Activated T-helper 1 cell treated with anti-CD3 and anti-CD28 coated beads, Interleukin-2, amount 50 U/mL, for 16 hours (primary cell): ENCODE results near the gene CAMTA1.

Experiments
- DNase-seq, 2 donors: peaks; one replicate each; pipeline ENCODE4 v3.0.0-alpha.2; 2020; ENCODE audit warnings: low read depth in 1 of 2, low spot score in 1 of 2

Gene CAMTA1

DNA sequence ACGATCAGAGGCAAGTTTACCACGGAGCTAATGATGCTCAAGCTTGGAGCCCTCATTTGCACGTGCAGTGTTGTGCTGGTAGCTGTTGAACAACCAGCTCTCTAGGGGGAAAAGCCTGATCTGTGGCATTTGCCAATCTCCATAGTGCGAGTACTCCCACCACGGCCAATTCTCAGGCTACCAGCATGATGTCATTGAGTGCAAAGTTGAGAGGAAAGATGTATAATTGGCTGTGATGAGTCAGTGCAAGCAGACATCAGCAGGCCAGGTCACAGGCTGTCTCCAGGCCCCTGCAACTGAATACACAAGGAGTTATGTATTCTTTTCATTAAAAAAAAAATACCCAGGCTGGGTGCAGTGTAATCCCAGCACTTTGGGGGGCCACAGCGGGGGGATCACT is 752.8 kb downstream of the CAMTA1 start:
- DNase-seq: no peak

DNA sequence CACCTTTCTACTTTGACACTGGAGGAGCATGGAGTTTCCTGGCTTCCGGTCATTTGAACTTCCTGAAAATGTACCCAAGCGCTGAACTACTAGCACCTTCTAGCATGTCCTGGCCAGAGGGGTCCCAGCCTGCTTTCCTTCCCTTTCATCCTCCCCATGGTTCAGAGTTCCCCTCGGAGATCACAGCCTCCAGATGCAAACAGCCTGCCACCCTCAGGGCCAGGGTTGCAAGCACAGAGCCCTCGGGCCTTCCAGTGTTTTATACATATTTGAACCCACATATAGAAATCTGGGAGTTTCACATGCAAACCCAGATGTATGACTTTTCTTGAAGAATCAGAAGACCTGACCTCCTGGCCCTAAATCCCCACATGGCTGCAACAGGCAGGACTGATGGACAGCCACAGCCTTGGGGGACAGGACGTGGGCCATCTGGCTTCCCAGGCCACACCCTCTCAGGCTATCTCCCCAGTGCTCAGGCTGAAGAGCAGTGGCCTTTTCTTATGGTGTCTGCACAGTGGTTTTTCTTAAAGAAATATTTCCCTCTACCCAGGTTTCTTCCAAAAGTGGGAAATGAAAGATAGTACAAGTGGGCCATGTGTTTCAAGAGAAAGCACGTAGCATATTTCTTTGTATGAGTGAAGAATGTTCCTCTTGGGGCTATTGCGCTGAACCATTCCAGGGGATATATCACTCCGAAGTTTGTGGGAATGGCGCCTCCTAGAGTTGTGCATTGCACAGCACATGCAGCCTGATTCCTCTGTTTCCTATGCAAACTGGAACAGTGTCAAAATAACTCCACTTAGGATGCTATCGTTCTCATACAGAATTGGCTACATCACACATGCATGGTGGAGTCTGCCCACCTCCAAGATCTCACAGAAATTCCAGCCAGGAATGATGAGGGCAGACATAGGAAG is 753.9 kb downstream of the CAMTA1 start:
- no peak for DNase-seq

DNA sequence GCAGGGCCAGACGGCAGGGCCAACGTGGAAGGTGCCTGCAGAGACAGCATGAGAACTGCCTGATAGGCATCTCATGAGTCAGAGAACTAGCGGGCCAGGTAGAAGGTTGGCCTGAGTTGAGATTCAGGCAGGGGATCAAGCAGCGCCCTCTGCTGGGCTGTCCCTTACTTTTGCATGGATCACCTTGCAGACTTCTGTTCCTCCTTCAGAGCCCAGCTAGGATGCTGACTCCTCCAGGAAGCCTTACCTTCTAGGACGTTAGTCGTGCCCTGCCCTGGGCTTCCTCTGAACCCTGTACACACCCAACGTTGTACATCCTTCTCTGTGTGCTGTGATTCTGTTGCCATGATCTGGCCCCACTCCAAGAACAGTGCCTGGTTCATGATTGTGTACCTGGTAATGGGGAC is 754.5 kb downstream of the CAMTA1 start:
- no peak for DNase-seq

DNA sequence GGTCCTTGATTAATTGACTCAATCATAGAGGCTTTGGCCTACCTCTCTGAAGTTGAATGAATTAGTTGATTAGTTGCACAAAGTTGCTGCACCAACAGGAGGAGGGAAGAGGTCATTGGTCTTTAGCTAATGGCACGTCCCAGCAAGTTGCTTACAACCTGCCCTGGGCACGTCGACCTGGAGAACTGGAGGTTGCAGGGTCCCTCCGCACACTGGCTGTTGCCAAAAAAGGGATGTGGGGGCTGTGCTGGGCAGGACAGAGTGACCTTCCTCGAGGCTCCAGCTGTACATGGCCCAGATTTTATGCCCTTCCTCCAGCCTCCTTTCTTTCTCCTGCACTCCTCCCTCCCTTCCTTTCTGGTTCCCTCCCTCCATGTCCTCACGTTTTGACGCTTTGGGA is 755.6 kb downstream of the CAMTA1 start:
- no peak for DNase-seq

DNA sequence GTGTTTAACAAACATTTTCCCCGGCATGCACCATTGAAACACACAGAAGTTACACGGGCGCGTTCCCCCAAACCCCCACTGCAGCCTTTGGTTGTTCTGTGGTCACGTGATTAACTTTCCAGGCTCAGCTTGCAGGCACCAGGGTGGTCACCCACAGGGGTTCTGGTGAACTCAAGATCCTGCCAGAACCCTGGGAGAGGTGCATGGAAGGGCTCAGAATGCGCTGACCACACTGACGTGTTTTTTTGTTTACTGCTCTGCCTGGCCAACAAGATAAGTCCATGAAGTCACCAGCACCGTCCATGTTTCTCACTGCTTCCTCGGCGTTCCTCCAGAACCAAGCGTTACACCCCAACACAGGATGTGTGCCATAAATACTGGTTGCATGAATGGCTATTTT is 756.4 kb downstream of the CAMTA1 start:
- no peak for DNase-seq

DNA sequence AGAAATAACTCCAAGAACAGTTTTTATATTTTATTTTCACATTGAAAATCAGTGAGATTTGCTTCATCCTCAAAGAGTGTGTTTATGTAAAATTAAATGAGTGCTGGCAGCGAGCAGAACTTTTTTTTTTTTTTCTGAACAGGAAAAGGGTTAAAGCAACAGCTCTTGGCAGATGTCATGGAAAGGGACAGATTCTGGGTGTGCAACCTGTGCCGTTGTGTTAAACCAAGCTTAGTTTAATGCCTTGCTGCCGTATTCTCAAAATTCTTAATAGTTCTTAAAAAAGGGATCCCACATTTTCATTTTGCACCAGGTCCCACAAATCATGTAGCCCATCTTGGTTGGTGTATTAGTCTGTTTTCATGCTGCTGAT is 758.5 kb downstream of the CAMTA1 start:
- DNase-seq: no peak

DNA sequence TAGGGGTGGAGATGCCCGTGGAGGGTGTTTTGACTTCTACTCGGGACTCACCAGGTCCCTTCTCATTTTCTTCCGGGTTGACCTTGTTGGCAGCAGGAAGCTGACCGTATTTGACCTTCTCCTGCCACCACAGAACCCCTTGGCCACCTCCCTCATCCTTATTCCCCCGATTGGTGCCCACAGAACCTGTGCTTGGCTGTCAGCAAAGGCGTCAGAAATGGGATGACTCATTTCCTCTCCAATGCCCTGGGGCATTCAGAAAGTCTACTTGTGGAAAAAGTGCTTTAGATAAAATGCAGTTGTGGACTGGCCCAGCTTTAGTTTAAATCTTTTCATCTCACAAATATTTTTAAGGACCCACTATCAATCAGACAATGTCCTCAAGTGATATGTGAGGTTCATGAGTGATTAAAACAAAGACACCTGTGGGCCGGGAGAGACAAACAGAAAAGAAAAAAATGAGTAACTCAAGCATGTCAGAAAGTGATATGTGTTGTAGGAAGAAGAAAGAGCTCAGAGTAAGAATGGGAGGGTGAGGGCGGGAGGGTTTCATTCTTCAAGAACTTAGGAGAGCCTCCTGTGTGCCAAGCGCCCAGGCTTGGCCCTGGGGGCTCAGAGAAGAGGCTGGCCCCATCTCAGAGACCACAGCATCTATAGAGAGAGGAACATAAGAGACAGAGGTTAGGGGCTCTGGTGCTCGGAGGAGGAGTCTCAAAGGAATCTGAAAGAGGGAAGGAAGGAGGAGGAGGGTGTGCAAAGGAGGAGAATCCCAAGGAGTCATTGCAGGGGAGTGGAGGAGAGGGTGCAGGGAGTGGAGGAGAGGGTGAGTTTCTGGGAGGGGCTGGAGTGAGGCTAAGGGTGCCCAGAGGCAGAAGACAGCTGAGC is 764.3 kb downstream of the CAMTA1 start:
- DNase-seq: no peak

DNA sequence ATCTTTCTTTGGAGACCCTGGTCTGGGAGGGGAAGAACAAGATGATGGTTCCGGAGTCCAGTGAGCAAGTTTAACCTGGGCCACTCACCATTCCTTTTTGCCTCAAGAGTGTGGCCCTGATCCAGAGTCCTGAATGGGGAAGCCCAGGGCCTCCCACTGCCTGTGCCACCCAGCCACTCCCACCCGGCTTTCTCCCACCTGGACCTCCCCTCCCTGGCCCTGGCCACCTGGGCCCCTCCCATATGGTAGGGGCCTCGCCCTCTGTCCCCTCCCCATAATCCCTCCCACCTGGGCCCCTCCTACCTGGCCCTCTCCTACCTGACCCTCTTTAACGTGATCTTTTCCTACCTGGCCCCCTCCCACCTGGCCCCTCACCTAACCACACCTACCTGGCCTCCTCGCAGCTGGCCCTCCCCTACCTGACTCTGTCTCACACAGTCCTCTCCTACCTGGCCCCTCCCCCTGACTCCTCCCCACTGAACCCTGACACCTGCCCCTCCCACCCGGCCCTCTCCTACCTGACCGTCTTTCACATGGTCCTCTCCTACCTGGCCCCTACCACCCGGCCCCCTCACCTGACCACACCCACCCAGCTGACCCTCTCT is 765.1 kb downstream of the CAMTA1 start:
- no peak for DNase-seq

DNA sequence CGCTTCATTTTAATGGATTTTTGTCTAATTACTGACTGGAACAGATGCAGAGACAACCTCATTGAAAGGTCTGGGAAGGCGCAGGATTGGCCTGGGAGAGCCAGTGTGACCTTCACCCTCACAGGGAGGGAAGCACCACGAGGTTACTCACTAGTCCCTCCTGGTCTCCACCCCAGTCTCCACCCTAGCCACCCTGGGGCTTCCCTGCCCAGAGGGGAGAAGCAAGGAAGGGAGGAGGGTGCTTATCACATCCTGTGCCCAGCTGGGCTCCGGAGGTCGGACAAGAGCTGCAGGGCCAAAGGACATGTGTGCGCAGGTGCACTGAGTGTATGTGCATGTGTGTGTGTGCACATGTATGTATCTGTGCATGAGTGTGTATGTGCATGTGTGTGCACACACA is 765.7 kb downstream of the CAMTA1 start:
- no peak for DNase-seq

DNA sequence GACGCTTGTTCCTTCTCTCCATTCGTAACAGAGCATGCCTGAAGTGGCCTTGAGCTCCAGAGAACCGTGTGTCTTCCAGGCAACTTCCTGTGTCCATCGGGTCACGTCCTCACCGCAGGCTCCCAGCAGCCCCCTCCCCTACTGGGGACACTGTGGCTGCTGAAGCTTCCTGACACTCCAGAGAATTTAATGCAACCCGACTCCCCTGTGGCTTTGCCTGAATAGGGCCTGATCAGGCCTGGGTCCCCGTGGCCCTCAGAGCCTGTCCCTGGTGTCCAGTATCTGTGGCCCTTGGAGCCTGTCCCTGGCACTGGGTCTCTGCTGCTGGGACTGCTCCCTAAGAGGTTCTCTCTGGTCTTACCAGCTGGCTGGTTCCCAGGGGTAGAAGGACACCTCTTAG is 766.2 kb downstream of the CAMTA1 start:
- no peak for DNase-seq

DNA sequence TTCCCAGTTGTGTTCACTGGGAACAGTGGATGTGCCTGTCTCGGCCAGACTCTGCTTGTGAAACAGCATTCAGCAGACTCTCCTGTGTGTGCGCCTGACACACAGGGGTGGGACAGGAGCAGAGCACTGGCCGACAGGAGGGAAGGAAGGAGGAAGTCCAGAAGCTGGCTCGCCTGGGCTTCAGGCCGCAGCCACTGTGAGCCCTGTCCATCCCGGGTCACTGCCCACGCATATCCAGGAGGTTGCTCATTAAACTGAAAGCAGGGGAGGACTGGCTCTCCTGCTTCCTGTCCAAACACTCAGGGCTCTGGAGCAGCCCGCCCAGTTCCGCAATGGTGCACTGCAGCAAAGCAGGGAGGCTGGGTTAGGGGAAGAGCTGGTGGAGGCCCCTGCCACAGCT is 767.1 kb downstream of the CAMTA1 start:
- no peak for DNase-seq

DNA sequence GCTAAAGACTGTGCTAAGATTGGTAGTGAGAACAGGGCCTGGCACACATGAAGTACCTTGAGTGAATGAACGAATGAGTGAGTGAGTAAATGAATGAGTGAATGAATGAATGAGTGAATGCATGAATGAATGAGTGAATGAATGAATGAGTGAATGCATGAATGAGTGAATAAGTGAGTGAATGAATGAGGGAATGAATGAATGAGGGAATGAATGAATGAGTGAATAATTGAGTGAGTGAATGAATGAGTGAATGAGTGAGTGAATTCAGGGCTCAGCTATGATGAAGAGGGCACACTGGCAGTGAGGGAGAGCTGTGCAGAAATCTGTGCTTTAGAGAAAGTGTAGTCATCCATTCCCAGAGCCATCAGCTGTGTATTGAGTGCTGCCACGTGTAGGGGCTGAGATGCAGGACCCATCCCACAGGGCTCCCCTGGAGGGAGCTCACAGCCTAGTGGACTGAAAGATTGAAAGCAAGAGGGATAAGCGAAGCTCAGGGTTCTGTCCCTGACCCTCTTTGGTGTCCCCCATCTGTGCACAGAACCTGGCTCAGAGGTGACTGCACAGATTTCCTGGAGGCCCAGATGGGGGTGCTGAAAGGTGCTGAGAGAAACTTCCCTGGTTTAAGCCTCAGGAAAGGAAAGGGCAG is 767.9 kb downstream of the CAMTA1 start:
- DNase-seq: no peak

DNA sequence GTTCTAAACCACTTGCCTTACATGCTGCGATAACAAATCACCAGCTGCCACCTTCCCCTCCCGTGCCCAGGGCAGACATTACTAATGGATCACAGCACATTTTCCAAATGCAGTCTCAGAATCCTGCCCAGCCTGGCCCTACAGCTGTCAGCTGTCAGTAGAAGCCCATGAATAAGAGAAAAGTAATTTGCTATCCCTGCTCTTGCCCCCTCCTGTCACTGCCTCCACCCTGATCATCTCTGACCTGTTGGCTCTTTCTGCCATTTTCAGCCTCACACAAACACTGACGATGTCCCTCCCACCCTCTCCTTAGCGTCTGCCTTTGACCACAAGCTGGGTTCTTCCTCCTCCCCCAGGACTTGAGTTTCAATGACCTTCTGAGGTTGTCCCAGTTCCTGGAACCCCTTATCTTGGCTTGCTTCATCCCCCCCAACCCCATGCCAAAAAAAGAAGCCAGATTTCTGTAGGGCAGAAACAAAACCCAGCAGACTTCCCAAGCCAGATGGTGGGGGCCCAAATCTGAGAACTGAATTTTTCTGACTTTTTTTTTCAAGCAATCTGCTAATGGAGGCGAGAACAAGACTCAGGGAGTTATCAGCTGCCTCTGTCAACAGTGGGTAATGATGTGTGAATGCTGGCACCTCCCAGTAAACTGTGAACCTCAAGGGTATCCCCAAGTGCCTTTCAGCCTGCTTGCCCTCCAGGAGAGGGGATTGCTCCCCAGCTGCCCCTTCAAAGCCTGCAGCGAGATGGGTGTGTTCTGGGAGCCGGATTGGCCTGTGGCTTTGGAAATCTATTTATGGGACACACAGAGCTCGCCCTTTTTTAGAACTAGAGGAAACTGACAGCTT is 769.4 kb downstream of the CAMTA1 start:
- no peak for DNase-seq

DNA sequence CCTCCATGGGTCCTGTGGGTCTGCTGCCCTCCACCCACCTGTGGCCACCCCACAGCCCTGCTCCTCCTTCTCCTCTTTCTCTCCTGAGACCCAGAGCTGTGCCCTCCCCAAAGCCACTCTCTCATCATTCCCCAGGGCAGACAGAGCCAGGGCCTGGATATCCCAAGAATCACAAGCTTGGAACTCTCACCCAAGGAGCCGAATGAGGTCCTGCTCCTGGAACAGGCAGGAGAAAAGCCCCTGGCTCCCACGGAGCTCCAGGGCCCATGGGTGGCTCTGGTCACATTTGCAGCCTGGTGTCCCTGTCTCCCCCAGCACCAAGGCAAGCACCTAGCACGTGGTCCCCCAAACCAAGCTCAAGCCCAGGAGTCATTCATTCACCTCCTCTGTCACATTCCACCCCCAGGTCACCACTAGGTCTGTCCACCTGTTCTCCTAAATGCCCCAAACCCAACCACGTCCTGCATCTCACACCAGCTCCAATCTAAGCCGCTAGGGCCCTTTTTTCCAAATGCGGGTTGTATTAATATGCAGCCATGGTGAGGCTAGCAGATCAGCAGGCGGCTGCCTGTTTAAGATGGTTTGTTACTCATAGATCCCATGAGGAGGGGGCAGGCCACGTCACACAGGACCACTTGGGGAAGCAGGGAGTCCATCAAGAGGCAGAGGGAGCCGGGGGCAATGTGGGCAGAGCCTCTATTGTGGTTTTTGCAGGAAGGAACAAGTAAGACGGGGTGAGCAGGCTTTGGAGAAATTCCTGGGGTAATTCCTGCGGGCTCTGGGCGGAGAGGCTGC is 770.3 kb downstream of the CAMTA1 start:
- no peak for DNase-seq

DNA sequence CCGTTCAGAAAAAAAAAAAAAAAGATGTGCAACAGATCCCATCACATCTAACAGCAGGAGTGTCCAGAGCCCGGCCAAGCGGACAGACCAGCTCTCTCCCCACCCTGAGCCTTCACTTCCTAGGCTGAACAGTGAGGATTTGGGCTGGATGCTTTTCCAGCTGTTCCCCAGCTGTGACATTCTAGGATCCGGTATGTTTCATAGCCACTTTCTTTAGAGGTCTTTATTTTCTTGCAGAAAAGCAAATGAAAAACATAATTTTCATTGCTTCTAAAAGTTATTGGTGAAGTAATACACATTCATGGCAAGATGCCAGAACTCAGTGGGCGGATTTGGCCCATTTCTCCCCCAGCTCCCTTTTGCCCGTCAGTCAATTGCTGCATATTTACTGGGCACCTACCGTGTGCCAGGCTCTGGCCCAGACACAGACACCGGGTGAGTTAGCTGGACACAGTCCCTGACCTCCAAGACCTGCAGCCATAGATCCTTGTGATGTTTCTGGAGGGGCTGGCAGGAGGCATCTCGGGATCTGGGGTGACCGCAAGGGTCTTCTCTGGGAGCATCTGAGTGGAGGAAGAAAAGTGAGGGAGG is 772.1 kb downstream of the CAMTA1 start:
- DNase-seq: no peak

DNA sequence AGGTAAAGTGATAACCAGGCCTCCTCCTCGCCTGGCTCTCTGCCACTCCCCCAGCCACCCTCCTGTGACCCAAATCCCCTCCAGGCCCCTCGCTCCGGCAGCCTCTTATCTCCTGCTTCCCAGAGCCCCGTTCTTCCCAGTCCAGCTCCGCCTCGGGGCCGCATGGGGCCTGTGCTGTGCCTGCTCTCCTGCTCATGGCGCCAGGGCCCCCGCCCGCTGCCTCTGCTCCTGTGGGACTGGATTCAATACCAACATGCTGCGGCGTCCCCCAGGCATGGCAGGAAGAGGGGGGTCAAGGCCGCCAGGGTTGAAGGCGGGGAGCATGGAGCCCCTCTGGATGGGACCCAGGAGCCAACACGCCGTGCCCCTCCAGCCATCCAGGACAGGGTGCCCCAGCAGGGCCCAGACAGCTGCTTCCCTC is 772.8 kb downstream of the CAMTA1 start:
- DNase-seq: no peak

DNA sequence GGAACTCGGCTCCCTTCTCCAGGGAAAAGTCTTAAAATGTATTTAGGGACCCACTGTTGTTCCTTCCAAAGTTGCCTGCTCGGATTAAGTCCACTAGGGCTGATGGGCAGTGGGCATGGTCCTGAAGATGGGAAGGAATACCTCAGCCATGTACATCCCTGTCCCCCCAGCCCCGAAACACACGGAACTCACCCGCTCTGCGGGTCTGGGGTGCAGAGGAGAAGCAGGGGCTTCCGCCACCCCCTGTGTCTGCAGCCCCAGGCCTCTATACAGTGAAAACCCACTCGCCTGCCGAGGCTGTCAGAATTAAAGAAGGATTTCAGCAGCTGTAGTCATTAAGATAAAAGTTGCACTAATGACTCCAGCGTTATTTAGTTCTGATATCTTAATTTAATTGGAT is 773.2 kb downstream of the CAMTA1 start:
- no peak for DNase-seq

DNA sequence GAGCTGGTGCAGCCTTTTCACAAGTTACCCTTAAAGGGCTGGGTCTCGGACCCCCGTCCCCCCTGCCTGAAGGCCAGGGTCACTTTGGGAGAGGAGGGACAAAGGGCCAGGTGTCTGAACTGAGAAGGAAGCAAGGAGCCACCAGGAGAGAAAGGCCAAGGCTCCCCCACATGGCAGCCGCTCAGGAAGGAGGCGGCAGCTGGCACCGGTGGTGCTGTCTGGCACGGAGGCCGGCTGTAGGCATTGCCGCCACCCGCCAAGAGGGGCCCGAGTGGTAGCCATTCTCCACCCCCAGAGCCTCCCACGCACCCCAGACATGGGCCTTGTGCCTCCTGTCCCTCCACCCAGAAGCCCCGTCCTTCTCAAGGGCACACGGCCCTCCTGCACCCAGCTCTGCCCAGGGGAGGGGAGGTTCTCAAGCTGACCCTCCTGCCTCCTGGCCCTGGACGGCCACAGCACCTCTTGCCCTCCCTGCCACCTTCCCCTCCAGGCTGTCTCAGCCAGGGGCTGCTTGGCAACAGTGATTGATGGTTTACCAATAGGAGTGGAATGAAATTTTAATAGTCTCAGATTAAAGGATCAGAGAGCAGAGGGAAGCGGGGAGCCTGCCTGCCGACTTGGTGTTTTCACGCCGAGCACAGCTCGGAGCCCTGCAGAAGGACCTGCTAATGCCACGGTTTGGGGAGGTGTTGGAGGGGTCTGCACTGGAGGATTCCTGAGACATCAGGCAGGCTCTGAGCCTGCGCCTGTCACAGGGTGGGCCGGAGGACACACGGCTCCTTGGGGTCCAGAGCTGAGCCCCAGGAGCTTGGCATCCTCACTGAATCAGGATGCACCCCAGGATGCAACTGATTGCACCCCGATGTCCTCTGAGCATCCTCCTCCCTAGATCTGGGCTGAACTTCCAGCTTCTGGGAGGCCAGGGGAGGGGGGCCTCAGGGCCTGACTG is 773.9 kb downstream of the CAMTA1 start:
- no peak for DNase-seq
